Ishikawa (cell line): Measurements from ENCODE around the gene NOS1AP.

Experiments
- CREB1 ChIP-seq: IDR thresholded peaks from 2 replicates; pipeline ENCODE4 v1.6.1; 2012; ENCODE audit warnings: low read depth
- EP300 ChIP-seq: IDR thresholded peaks from 2 replicates; pipeline ENCODE4 v1.6.1; 2012; ENCODE audit warnings: borderline replicate concordance
- FOXM1 ChIP-seq: IDR thresholded peaks from 2 replicates; pipeline ENCODE4 v1.6.1; 2012; ENCODE audit warnings: low read depth, borderline replicate concordance
- RAD21 ChIP-seq: IDR thresholded peaks from 2 replicates; pipeline ENCODE4 v1.6.1; 2012; ENCODE audit warnings: low read depth
- TAF1 ChIP-seq: IDR thresholded peaks from 2 replicates; pipeline ENCODE4 v1.6.1; 2012; ENCODE audit warnings: low read depth, mild to moderate bottlenecking
- USF1 ChIP-seq: IDR thresholded peaks from 2 replicates; pipeline ENCODE4 v1.6.1; 2012
- ZBTB7A ChIP-seq: IDR thresholded peaks from 2 replicates; pipeline ENCODE4 v1.6.1; 2012; ENCODE audit warnings: low read depth
- TF ChIP-seq, protein P1 (sequence below): IDR thresholded peaks from 2 replicates; pipeline ENCODE4 v1.6.1; 2012; ENCODE audit warnings: low read depth, mild to moderate bottlenecking

DNA sequence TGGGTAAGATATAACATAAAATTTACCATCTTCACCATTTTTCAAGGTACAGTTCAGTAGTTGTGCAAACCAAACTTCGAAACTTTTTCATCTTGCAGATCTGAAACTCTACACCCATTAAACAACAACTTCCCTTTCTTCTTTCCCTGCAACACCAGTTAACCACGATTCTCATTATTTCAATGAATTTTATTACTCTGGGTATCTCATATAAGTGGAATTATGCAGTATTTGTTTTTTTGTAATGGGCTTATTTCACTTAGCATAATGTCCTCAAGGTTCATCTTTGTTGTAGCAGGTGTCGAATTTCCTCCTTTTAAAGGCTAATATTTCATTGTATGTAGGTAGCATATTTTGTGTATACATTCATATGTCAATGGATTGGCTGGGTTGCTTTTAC, 161.0 kb downstream of the NOS1AP start:
- no peak for TF ChIP-seq TAF1
- TF ChIP-seq EP300: no peak
- TF ChIP-seq USF1: no peak
- TF ChIP-seq ZBTB7A: no peak
- TF ChIP-seq, protein P1, sequence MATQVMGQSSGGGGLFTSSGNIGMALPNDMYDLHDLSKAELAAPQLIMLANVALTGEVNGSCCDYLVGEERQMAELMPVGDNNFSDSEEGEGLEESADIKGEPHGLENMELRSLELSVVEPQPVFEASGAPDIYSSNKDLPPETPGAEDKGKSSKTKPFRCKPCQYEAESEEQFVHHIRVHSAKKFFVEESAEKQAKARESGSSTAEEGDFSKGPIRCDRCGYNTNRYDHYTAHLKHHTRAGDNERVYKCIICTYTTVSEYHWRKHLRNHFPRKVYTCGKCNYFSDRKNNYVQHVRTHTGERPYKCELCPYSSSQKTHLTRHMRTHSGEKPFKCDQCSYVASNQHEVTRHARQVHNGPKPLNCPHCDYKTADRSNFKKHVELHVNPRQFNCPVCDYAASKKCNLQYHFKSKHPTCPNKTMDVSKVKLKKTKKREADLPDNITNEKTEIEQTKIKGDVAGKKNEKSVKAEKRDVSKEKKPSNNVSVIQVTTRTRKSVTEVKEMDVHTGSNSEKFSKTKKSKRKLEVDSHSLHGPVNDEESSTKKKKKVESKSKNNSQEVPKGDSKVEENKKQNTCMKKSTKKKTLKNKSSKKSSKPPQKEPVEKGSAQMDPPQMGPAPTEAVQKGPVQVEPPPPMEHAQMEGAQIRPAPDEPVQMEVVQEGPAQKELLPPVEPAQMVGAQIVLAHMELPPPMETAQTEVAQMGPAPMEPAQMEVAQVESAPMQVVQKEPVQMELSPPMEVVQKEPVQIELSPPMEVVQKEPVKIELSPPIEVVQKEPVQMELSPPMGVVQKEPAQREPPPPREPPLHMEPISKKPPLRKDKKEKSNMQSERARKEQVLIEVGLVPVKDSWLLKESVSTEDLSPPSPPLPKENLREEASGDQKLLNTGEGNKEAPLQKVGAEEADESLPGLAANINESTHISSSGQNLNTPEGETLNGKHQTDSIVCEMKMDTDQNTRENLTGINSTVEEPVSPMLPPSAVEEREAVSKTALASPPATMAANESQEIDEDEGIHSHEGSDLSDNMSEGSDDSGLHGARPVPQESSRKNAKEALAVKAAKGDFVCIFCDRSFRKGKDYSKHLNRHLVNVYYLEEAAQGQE: no peak
- no peak for TF ChIP-seq FOXM1
- TF ChIP-seq RAD21: no peak
- no peak for TF ChIP-seq CREB1
